Smooth muscle cell (in vitro differentiated cells): ENCODE data around the gene TAOK3. TPM values are rescaled to one million over a fixed set of nuclear protein-coding genes. Genes with fewer than 3 reads are reported as not detected.

Experiments
- DNase-seq: peaks from one replicate; lab custom pipeline; 2025; ENCODE audit not compliant: unreplicated experiment; lab: John Stamatoyannopoulos, UW
- H2AFZ ChIP-seq: fragments of 200-600 bp; sonication (generic); 2 replicates; pipeline ENCODE4 v1.6.0; 2016; ENCODE audit warnings: antibody characterized with exemption, low read depth, mild to moderate bottlenecking
- H3F3A ChIP-seq: fragments of 200-600 bp; sonication (generic); 2 replicates; pipeline ENCODE4 v1.6.0; 2017; ENCODE audit warnings: antibody characterized with exemption, low read depth
- H3K27ac ChIP-seq: fragments of 200-600 bp; sonication (generic); 2 replicates; pipeline ENCODE4 v1.5.1; 2016; ENCODE audit warnings: low read depth, mild to moderate bottlenecking
- H3K27me3 ChIP-seq: fragments of 200-600 bp; sonication (generic); 2 replicates; pipeline ENCODE4 v1.6.1; 2016; ENCODE audit warnings: low read depth, mild to moderate bottlenecking
- H3K36me3 ChIP-seq: fragments of 200-600 bp; sonication (generic); 2 replicates; pipeline ENCODE4 v1.5.1; 2016; ENCODE audit warnings: low read depth
- H3K4me1 ChIP-seq: fragments of 200-600 bp; sonication (generic); 2 replicates; pipeline ENCODE4 v1.5.1; 2016; ENCODE audit warnings: low read depth
- H3K4me2 ChIP-seq: fragments of 200-600 bp; sonication (generic); 2 replicates; pipeline ENCODE4 v1.6.0; 2016; ENCODE audit warnings: mild to moderate bottlenecking
- H3K4me3 ChIP-seq: fragments of 200-600 bp; sonication (generic); 2 replicates; pipeline ENCODE4 v1.5.1; 2016; ENCODE audit warnings: mild to moderate bottlenecking
- H3K79me2 ChIP-seq: fragments of 200-600 bp; sonication (generic); 2 replicates; pipeline ENCODE4 v1.6.0; 2016; ENCODE audit warnings: low read depth, mild to moderate bottlenecking
- H3K9ac ChIP-seq: fragments of 200-600 bp; sonication (generic); 2 replicates; pipeline ENCODE4 v1.6.0; 2016; ENCODE audit warnings: low read depth
- H3K9me3 ChIP-seq: fragments of 200-600 bp; sonication (generic); replicated peaks from 2 replicates; pipeline ENCODE4 v1.5.1; 2016; ENCODE audit warnings: low read depth
- H4K20me1 ChIP-seq: fragments of 200-600 bp; sonication (generic); 2 replicates; pipeline ENCODE4 v1.6.0; 2016; ENCODE audit warnings: low read depth
- WGBS: methylation state at CpG from one replicate; pipeline ENCODE4 v1.1.7; 2016; ENCODE audit warnings: low lambda C conversion rate; 5-methylcytosine and 5-hydroxymethylcytosine counted together
- polyA plus RNA-seq: library from polyadenylated mRNA; unstranded; fragments of >200 nt; fragmentation: Nextera tagmentation; extraction: Ambion mirVana; gene quantifications from 2 replicates; pipeline ENCODE4 v1.2.1, GENCODE V29; 2016
- total RNA-seq: library from RNA; depleted of rRNA; stranded (reverse); fragments of >200 nt; gene quantifications from 2 replicates; pipeline ENCODE4 v1.2.3, GENCODE V29; 2014
- TF ChIP-seq, protein P1 (sequence below): fragments of 200-600 bp; sonication (generic); IDR thresholded peaks from 2 replicates; pipeline ENCODE4 v1.5.1; 2017; ENCODE audit warnings: borderline replicate concordance, mild to moderate bottlenecking, antibody characterized with exemption; ENCODE audit not compliant: insufficient read depth, poor library complexity, severe bottlenecking

Gene TAOK3
- total and polyA plus RNA-seq, 2 experiments from 2014 or later = 7.3 to 7.9 TPM

DNA sequence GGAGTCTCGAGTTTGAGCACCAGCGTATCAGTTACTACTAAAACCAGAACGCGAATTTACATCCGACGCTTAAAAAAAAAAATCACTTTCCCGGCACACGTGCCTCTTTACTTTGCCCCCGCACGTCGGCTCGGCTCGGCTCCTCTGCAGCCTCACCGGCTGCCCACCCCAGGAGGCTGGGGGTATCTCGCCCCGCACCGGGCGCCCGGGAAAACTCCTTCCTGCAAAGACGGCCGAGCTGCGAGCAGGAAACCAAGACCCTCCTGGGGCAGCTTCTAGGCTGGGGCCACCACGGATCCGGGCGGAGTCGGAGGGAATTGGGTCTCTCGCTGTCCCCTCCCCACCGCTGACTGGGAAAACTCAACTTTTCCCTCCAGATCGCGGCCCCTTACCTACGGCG is 269.5 kb downstream of the TAOK3 start:
- Histone ChIP-seq H2AFZ (peak overlapping the region; percentile 91), H3K4me3 (peak overlapping the region; percentile 86), H3K27ac (no peak overlapping the region), H3K9me3 (no peaks in the 10 kb centered on the region), H3K4me1 (peaks cover 3% of the 10 kb centered on the region), H4K20me1 (no peaks in the 10 kb centered on the region), H3F3A (no peaks in the 10 kb centered on the region), H3K36me3 (no peaks in the 10 kb centered on the region), H3K27me3 (no peaks in the 10 kb centered on the region), H3K9ac (no peak overlapping the region), H3K4me2 (peak overlapping the region; percentile 99), H3K79me2 (no peaks in the 10 kb centered on the region)
- peak; percentile 36 for DNase-seq
- TF ChIP-seq, protein P1, sequence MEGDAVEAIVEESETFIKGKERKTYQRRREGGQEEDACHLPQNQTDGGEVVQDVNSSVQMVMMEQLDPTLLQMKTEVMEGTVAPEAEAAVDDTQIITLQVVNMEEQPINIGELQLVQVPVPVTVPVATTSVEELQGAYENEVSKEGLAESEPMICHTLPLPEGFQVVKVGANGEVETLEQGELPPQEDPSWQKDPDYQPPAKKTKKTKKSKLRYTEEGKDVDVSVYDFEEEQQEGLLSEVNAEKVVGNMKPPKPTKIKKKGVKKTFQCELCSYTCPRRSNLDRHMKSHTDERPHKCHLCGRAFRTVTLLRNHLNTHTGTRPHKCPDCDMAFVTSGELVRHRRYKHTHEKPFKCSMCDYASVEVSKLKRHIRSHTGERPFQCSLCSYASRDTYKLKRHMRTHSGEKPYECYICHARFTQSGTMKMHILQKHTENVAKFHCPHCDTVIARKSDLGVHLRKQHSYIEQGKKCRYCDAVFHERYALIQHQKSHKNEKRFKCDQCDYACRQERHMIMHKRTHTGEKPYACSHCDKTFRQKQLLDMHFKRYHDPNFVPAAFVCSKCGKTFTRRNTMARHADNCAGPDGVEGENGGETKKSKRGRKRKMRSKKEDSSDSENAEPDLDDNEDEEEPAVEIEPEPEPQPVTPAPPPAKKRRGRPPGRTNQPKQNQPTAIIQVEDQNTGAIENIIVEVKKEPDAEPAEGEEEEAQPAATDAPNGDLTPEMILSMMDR = no peak
- WGBS = under 1% methylated on average over 32 of the region's 32 CpGs

DNA sequence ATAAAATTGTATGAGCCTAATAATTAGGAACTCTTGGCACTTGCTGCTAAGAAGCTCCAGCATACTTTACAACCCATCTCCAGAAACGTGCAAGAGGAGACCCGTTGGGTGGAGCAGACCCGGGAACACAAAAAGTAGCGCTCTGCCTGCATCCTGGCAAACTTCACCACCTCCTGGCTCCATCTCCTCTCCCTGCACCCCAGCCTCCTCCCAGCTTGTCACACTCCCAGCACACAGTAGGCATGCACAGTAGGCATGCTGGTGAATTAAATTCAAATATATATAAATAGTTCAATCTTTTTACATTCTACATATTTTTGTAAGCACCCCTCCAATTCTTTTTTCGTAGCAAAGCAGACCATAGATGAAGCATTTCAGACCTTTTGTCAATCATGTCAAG is 270.1 kb downstream of the TAOK3 start:
- H3K9me3 ChIP-seq = no peaks in the 10 kb centered on the region
- H3K4me1 ChIP-seq = peaks cover 3% of the 10 kb centered on the region
- TF ChIP-seq, protein P1 = no peak
- no peaks in the 10 kb centered on the region for H3K79me2 ChIP-seq
- H3K4me3 ChIP-seq = peak overlapping the region; percentile 86
- H4K20me1 ChIP-seq = no peaks in the 10 kb centered on the region
- no peak for DNase-seq
- no peak overlapping the region for H2AFZ ChIP-seq
- H3K4me2 ChIP-seq = peak overlapping the region; percentile 99
- H3K27ac ChIP-seq = no peak overlapping the region
- H3K9ac ChIP-seq = no peak overlapping the region
- no peaks in the 10 kb centered on the region for H3F3A ChIP-seq
- no peaks in the 10 kb centered on the region for H3K36me3 ChIP-seq
- no peaks in the 10 kb centered on the region for H3K27me3 ChIP-seq
- WGBS = 21% methylated on average over 5 of the region's 5 CpGs

DNA sequence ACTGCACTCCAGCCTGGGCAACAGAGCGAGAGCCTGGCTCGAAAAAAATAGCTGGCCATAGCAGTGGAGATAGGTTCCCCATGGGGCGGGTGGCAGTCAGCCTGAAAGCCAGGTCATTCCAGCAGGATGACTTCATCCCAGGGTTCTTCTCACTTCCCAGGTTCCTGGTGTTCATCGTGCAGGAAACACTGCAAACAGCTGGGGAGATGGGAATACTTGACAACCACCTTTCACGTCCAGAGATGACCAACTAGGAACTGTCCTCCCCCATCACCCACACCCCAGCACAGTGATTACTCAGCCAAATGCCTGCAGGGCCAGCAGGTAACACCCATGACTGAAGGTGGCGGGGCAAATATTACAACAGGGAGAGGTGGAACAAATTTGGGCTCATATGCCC is 270.6 kb downstream of the TAOK3 start:
- no peak overlapping the region for H3K4me2 ChIP-seq
- no peaks in the 10 kb centered on the region for H3K27me3 ChIP-seq
- no peaks in the 10 kb centered on the region for H3F3A ChIP-seq
- H2AFZ ChIP-seq = no peak overlapping the region
- H4K20me1 ChIP-seq = no peaks in the 10 kb centered on the region
- WGBS = 46% methylated on average over 6 of the region's 6 CpGs
- TF ChIP-seq, protein P1 = no peak
- peaks cover 3% of the 10 kb centered on the region for H3K4me1 ChIP-seq
- no peak overlapping the region for H3K27ac ChIP-seq
- no peaks in the 10 kb centered on the region for H3K79me2 ChIP-seq
- no peak overlapping the region for H3K9ac ChIP-seq
- no peaks in the 10 kb centered on the region for H3K36me3 ChIP-seq
- H3K4me3 ChIP-seq = no peak overlapping the region
- H3K9me3 ChIP-seq = no peaks in the 10 kb centered on the region
- no peak for DNase-seq

DNA sequence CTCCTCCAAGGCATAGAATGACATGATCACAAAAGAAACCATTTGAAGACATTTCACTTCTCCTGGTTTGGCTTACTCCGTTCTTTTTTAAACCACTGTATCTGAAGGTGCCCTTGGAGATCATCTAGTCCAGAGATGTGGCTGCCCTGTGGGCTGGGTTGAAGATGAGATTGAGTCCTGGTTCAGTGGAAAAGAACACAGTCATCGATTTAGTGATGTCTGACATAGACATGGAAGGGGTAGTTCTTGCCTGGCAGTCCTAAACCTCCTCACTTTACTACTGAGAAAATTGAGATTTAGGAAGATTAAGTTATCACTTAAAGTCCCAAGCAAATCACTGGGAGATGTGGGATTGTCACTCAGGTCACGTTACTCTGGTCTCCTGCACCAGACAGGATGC is 271.7 kb downstream of the TAOK3 start:
- Histone ChIP-seq H3K9me3 (no peaks in the 10 kb centered on the region), H3F3A (no peaks in the 10 kb centered on the region), H3K36me3 (no peaks in the 10 kb centered on the region), H3K9ac (no peak overlapping the region), H3K4me1 (peaks cover 3% of the 10 kb centered on the region), H2AFZ (no peak overlapping the region), H3K27me3 (no peaks in the 10 kb centered on the region), H3K27ac (no peak overlapping the region), H4K20me1 (no peaks in the 10 kb centered on the region), H3K4me2 (no peak overlapping the region), H3K4me3 (no peak overlapping the region), H3K79me2 (no peaks in the 10 kb centered on the region)
- WGBS = 91% methylated on average over 3 of the region's 3 CpGs
- DNase-seq = no peak
- TF ChIP-seq, protein P1 = no peak

Other genes starting within 250 kb of the TAOK3 start
- gene PEBP1, start 236.8 kb downstream of the TAOK3 start, total RNA-seq = 106 and 118 TPM in 2 replicates
- gene PEBP1, start 236.8 kb downstream of the TAOK3 start, polyA plus RNA-seq = 193 and 199 TPM in 2 replicates
- 34.9 and 58.2 TPM in 2 replicates for gene SUDS3, start 3.6 kb upstream of the TAOK3 start, total RNA-seq
- gene SUDS3, start 3.6 kb upstream of the TAOK3 start, polyA plus RNA-seq = 11.4 and 16.4 TPM in 2 replicates